PC-3 (cell line): ENCODE results near the gene SMAP2.
"Not testable (repeated sequence)": the region's sequence is repeated elsewhere in the genome, so short reads cannot be mapped to it uniquely, and the experiment has no call there.

Experiments
- EZH2 ChIP-seq: fragments of 300-600 bp; sonication (generic); IDR thresholded peaks from one replicate; pipeline ENCODE4 v1.6.1; 2017; ENCODE audit warnings: antibody characterized with exemption, mild to moderate bottlenecking, low read length; ENCODE audit not compliant: unreplicated experiment
- EZH2phosphoT487 ChIP-seq: fragments of 300-600 bp; sonication (generic); IDR thresholded peaks from 2 replicates; pipeline ENCODE4 v1.6.1; 2018; ENCODE audit warnings: mild to moderate bottlenecking, antibody characterized with exemption, low read length, borderline replicate concordance
- TF ChIP-seq, protein P1 (sequence below): fragments of 300-600 bp; sonication (generic); conservative IDR thresholded peaks from 2 replicates; pipeline ENCODE4 v1.5.1; 2017; ENCODE audit warnings: antibody characterized with exemption, low read depth, mild to moderate bottlenecking, low read length

DNA sequence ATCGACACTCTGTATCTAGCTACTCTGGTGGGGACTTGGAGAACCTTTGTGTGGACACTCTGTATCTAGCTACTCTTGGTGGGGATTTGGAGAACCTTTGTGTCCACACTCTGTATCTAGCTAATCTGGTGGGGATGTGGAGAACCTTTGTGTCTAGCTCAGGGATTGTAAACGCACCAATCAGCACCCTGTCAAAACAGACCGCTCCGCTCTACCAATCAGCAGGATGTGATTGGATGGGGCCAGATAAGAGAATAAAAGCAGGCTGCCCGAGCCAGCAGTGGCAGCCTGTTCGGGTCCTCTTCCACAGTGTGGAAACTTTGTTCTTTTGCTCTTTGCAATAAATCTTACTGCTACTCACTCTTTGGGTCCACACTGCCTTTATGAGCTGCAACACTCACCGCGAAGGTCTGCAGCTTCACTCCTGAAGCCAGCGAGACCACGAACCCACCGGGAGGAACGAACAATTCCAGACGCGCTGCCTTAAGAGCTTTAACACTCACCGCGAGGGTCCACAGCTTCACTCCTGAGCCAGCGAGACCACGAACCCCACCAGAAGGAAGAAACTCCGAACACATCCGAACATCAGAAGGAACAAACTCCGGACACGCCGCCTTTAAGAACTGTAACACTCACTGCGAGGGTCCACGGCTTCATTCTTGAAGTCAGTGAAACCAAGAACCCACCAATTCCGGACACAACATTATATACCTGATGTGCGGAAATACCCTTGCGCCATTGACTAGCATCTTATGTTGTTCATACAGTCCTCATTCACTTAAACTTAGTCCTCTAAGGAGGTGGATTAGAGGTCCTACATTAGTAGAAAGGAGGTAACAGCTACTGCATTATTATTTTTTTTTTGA lies 15.2 kb downstream of the SMAP2 start:
- TF ChIP-seq, protein P1, sequence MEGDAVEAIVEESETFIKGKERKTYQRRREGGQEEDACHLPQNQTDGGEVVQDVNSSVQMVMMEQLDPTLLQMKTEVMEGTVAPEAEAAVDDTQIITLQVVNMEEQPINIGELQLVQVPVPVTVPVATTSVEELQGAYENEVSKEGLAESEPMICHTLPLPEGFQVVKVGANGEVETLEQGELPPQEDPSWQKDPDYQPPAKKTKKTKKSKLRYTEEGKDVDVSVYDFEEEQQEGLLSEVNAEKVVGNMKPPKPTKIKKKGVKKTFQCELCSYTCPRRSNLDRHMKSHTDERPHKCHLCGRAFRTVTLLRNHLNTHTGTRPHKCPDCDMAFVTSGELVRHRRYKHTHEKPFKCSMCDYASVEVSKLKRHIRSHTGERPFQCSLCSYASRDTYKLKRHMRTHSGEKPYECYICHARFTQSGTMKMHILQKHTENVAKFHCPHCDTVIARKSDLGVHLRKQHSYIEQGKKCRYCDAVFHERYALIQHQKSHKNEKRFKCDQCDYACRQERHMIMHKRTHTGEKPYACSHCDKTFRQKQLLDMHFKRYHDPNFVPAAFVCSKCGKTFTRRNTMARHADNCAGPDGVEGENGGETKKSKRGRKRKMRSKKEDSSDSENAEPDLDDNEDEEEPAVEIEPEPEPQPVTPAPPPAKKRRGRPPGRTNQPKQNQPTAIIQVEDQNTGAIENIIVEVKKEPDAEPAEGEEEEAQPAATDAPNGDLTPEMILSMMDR: not testable (repeated sequence)
- not testable (repeated sequence) for TF ChIP-seq EZH2, EZH2phosphoT487
